Activated CD4-positive, alpha-beta T cell treated with anti-CD3 and anti-CD28 coated beads, Interleukin-2, amount 50 U/mL, for 48 hours (primary cell): Measurements from ENCODE around the gene RASIP1.
"Not testable (repeated sequence)": the region's sequence is repeated elsewhere in the genome, so short reads cannot be mapped to it uniquely, and the experiment has no call there.

Source experiments
- DNase-seq, 2 experiments: peaks; one replicate each; pipeline ENCODE4 v3.0.0-alpha.2; 2020

Gene RASIP1, protein sequence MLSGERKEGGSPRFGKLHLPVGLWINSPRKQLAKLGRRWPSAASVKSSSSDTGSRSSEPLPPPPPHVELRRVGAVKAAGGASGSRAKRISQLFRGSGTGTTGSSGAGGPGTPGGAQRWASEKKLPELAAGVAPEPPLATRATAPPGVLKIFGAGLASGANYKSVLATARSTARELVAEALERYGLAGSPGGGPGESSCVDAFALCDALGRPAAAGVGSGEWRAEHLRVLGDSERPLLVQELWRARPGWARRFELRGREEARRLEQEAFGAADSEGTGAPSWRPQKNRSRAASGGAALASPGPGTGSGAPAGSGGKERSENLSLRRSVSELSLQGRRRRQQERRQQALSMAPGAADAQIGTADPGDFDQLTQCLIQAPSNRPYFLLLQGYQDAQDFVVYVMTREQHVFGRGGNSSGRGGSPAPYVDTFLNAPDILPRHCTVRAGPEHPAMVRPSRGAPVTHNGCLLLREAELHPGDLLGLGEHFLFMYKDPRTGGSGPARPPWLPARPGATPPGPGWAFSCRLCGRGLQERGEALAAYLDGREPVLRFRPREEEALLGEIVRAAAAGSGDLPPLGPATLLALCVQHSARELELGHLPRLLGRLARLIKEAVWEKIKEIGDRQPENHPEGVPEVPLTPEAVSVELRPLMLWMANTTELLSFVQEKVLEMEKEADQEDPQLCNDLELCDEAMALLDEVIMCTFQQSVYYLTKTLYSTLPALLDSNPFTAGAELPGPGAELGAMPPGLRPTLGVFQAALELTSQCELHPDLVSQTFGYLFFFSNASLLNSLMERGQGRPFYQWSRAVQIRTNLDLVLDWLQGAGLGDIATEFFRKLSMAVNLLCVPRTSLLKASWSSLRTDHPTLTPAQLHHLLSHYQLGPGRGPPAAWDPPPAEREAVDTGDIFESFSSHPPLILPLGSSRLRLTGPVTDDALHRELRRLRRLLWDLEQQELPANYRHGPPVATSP

DNA sequence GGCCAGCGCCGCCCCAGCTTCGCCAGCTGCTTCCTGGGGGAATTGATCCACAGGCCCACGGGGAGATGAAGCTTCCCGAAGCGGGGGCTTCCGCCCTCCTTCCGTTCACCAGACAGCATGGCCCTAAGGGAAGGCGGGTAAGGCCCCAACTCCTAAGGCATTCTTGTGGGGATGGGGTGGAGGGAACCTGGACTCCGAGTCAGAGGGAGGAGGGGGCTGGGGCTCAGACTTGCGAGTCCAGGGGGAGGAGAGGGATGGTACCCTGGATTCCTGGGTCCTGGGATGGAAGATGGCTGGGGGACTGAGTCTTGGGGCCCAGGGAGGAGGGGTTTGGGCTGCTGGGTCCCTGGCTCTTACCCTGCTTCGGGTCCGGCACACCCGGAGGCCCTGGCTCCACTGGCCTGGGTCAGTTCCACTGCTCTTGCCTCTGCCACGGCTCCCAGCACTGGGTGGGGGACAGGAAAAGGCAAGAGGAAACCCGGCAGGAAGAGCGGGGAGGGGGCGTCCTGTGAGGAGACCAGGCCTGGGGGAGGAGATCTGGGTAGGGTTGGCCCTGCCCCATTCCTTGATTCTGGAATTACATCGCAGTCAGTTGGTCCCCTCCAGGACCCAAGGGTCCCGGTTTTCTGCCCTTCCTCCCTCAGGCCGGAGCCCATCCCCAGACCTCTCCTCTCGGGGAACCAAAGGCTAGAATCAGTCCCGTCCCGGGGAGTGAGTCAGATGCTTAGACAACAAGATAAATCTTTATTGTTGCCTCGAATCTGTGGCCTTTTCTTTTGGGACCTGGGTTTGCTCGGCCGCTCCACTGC, at the start of gene RASIP1:
RASIP1 (minus strand) TSS at position 447 of the 809 bp plus-strand sequence; CDS start at position 119, 328 bp downstream.
- no peak for DNase-seq

- DNase-seq, result not testable (repeated sequence)
Measured at GRCh38 chr19:48787331-48787730, 46.9 kb upstream of the RASIP1 start.

DNA sequence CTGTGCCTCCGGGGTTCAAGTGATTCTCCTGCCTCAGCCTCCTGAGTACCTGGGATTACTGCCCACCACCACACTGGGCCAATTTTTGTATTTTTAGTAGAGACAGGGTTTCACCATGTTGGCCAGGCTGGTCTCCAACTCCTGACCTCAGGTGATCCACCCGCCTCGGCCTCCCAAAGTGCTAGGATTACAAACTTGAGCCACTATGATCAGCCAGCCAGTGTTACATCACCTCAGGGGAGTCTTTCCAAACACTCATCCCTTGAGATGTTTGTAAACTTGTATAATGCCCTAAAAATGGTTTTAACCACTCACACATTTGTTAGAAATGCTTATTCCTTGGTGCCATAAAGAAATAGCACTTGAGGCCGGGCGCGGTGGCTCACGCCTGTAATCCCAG, 46.0 kb upstream of the RASIP1 start:
- DNase-seq, result not testable (repeated sequence)

DNA sequence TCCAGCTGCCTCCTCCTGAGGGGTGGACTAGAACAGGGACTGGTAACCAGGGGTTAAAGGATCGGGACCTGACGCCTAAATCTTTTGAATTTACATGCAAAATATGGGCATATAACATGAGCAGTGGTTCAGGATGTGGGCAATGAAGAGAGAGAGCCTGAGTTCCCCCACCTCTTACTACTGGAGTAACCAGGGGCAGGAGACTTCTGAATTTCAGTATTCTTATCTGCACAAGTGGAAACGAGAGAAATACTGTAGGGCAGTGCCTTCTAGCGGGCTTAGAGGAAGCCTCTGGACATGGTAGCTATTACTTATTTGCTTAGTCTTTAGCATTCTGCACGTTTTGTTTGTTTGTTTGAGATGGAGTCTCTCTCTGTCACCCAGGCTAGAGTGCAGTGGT, 44.1 kb upstream of the RASIP1 start:
- no peak for DNase-seq

DNA sequence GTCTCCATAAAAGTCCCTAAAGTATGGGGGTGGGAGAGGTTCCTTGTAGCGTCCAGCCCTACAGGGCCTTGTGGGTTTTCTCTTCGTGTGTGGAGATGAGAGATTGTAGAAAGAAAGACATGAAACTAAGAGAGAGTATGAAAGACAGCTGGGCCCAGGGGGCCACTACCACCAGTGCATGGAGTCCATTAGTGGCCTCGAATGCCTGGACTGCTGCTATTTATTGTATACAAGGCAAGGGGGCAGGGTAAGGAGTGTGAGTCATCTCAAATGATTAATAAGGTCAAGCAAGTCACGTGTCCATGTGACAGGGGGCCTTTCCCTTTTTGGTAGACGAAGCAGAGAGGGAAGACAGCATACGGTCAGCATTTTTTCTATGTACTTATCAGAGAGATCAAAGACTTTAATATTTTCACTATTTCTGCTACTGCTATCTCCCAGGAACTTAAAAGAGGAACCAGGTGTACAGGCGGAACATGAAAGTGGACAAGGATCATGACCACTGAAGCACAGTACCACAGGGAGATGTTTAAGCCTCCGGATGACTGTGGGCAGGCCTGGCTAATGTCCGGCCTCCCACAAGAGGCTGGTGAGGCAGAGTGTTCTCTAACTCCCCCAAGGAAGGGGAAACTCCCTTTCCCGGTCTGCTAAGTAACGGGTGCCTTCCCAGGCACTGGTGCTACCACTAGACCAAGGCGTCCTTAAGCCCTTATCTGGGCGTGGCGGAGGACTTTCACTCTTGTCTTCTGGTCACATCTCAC, 40.4 kb upstream of the RASIP1 start:
- DNase-seq, result no peak

- DNase-seq, result no peak
Measured at GRCh38 chr19:48779636-48780035, 39.2 kb upstream of the RASIP1 start.

DNA sequence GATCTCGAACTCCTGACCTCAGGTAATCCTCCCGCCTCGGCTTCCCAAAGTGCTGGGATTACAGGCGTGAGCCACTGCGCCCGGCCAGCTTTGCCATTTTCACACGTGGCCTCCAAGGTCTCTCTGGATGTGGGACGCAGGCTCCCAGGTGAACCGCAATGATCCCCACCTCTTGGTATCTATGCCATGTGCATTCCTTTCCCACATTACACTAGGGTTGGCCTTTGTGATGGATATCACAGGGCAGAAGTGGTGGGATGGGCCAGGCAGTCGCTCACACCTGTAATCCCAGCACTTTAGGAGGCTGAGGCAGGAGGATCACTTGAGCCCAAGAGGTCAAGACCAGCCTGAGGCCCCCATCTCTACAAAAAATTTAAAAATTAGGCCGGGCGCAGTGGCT, 37.3 kb upstream of the RASIP1 start:
- DNase-seq, result no peak

DNA sequence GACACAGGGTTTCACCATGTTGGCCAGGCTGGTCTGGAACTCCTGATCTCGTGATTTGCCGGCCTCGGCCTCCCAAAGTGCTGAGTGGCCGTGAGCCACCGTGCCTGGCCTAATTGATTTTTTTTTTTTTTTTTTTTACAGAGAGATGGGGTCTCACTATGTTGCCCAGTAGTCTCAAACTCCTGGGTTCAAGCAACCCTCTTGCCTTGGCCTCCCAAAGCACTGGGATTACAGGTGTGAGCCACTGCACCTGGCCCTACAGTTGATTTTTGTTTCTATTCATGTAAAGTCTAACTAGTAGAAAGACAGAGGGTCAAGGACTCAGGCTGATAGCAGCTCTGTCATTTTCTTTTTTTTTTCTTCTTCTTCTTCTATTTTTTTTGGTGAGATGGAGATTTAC, 36.7 kb upstream of the RASIP1 start:
- no peak for DNase-seq

GRCh38 chr19:48772503-48772953, 32.1 kb upstream of the RASIP1 start:
- no peak for DNase-seq

GRCh38 chr19:48770734-48771472, 30.5 kb upstream of the RASIP1 start:
- no peak for DNase-seq

- DNase-seq, result no peak
Measured at GRCh38 chr19:48770266-48770665, 29.9 kb upstream of the RASIP1 start.

- DNase-seq, result no peak
Measured at GRCh38 chr19:48768994-48769713, 28.7 kb upstream of the RASIP1 start.

- not testable (repeated sequence) for DNase-seq
Measured at GRCh38 chr19:48768171-48768753, 27.9 kb upstream of the RASIP1 start.

DNA sequence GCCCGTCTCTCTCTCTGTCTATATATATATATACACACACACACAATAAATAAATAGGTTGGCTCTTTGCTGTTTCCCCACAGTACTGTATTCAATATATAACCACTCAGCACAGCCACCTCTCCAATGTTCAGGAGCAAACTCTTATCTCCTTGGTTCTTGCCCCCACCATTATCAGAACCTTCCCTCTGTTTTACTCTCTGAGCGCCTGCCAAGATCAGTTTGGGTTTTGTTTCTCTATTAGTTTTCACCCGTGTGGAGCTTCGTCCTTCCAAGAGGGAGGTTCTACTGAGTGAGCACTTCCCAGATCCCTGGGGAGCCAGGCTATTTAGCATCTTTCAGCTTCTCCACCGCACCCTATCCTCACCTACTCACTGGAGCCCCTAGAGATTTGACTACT, 25.4 kb upstream of the RASIP1 start:
- DNase-seq, result not testable (repeated sequence)

- no peak for DNase-seq
Measured at GRCh38 chr19:48760504-48761205, 20.2 kb upstream of the RASIP1 start.

DNA sequence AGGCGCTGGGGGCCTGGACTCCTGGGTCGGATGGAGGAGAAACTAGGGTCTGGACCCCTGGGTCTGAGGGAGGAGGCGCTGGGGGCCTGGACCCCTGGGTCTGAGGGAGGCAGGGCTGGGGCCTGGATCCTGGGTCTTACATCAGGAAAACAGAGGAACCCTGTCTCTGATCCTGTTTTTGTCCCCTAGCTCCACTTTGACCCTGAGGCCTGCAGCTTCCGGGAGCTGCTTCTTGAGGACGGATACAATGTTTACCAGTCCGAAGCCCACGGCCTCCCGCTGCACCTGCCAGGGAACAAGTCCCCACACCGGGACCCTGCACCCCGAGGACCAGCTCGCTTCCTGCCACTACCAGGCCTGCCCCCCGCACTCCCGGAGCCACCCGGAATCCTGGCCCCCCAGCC, 17.3 kb upstream of the RASIP1 start:
- DNase-seq, result no peak

GRCh38 chr19:48757089-48757675, 16.8 kb upstream of the RASIP1 start:
- no peak for DNase-seq

DNA sequence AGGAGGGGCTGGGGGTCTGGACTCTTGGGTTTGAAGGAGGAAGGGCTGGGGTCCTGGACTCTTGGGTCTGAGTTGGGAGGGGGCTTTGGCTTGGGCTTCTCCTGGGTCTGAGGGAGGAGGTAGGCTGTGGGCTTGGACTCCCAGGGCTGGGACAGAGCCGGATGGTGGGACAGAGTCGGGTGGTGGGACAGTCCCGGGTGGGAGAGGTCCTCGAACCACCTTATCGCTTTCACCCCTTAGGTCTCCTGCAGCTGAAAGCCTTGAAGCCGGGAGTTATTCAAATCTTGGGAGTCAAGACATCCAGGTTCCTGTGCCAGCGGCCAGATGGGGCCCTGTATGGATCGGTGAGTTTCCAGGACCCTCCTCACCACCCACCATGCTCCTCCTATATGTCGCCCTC, 16.3 kb upstream of the RASIP1 start:
- DNase-seq, result no peak

DNA sequence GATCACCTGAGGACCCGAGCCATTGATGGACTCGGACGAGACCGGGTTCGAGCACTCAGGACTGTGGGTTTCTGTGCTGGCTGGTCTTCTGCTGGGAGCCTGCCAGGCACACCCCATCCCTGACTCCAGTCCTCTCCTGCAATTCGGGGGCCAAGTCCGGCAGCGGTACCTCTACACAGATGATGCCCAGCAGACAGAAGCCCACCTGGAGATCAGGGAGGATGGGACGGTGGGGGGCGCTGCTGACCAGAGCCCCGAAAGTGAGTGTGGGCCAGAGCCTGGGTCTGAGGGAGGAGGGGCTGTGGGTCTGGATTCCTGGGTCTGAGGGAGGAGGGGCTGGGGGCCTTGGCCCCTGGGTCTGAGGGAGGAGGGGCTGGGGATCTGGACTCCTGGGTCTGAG, 15.8 kb upstream of the RASIP1 start:
- no peak for DNase-seq
